ENCODE measurements around the gene ADGRE2.
"Not testable (repeated sequence)": the region's sequence is repeated elsewhere in the genome, so short reads cannot be mapped to it uniquely, and the experiment has no call there.

Gene ADGRE2

DNA sequence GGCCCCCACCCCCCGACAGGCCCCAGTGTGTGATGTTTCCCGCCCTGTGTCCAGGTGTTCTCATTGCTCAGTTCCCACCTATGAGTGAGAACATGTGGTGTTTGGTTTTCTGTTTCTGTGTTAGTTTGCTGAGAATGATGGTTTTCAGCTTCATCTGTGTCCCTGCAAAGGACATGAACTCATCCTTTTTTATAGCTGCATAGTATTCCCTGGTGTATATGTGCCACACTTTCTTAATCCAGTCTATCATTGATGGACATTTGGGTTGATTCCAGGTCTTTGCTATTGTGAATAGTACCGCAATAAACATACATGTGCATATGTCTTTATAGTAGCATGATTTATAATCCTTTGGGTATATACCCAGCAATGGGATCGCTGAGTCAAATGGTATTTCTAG lies 715 bp downstream of the ADGRE2 start:
- not testable (repeated sequence) for DNase-seq

DNA sequence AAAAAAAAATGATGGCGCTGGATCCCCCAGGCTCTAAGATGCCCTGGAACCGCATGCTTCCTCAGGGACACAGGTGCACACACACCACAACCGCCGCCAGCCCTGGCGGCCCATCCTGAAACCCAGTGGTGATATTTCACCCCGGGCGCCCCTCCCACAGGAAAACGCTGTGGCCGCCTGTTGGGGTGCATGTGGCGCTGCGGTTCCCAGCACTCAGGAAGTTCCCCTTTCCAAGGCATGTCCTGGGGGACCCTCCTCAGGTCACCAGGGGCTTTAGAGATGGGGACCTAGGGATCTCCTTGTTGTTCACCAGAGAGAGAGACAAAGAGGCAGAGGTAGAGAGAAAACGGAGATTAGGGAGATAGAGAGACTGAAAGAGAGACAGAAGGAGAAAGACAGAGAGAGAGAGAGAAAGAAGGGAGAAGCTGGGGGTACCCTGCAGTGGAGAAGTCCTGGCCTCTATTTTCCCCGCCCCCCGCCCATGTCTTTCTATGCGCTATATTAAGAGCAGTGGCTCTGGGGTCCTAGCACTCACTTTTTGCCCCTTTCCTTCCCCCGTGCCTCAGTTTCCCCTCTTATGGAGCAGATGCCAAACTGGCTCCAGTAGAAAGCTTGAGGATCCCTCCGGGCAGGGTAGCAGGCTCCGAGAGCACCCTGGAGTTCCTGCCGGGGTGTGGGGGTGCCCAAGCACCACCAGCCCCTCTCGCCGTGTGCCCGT lies 2.3 kb downstream of the ADGRE2 start:
- DNase-seq: peak; percentile 42 to 44

DNA sequence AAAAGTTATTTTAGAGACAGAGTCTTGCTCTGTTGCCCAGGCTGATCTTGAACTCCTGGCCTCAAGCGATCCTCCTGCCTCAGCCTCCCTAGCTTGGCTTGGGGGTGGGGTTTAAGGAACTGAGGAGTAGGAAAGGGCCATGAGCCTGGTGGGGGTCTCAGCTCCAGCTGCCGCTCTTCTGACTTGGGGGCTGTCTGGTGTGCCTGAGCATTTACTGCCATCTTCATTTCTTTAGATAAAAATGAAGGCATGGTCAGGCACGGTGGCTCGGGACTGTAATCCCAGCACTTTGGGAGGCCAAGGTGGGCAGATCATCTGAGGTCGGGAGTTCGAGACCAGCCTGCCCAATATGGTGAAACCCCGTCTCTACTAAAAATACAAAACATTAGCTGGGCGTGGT lies 3.0 kb downstream of the ADGRE2 start:
- not testable (repeated sequence) for DNase-seq

DNA sequence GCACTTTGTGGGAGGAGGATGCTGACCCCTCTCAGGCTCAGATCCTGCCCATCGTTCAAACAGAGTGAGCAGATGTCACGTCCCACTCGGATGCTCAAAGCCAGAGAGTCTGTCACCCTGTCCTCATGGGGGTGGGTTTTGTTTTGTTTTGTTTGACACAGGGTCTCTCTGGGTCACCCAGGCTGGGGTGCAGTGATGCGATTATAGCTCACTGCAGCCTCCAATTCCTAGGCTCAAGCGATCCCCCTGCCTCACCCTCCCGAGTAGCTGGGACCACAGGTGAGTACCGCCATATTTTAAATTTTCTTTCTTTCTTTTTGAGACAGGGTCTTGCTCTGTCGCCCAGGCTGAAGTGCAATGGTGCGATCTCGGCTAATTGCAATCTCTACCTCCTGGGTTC lies 4.0 kb downstream of the ADGRE2 start:
- no peak for DNase-seq

DNA sequence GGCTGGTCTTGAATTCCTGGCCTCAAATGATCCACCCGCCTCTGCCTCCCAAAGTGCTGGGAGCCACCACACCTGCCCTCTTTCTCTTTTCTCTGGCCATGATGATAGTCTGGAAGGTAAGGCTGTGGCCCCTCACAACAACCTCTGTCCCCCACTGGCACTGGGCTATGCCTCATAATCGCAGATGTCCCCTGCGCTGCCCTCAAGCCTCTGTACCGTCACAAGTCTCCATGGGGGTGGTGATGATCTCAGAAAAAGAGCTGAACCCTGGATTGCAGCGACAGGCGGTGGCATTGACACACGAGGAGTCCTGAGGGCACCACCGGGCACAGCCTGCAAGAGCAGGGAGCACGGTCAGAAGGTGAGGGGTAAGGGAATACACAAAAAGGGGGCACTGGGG lies 4.6 kb downstream of the ADGRE2 start:
- not testable (repeated sequence) for DNase-seq

DNA sequence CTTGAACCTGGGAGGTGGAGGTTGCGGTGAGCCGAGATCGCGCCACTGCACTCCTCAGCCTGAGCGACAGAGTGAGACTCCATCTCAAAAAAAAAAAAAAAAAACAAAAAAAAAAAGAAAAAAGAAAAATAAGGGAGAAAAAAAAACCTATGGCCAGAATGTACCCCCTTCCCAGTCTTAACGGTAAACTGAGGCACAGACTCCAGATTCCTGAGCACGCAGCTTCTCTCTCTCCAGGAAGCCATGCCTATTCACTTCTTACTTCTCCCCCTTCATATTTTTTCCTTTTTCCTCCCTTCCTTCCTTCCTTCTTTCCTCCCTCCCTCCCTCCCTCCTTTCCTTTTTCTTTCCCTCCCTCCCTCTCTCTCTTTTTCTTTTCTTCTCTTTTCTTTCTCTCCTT lies 5.4 kb downstream of the ADGRE2 start:
- no peak for DNase-seq

DNA sequence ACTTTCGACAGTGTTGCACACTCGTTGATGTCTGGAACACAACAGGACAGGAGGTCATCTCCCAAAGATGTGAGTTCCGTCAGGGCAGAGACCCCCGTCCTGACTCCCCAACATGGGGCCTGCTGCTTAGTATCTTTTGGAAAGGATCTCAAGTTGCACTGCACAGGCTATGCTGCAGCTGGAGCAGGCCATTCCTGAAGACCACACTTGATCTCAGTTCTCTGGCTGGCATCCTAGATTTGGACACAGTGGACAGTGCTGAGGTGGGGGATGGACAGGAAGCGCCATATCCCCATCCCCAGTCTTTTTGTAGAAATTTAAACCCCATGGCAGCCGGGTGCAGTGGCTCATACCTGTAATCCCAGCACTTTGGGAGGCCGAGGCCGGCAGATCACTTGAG lies 5.9 kb downstream of the ADGRE2 start:
- no peak for DNase-seq

DNA sequence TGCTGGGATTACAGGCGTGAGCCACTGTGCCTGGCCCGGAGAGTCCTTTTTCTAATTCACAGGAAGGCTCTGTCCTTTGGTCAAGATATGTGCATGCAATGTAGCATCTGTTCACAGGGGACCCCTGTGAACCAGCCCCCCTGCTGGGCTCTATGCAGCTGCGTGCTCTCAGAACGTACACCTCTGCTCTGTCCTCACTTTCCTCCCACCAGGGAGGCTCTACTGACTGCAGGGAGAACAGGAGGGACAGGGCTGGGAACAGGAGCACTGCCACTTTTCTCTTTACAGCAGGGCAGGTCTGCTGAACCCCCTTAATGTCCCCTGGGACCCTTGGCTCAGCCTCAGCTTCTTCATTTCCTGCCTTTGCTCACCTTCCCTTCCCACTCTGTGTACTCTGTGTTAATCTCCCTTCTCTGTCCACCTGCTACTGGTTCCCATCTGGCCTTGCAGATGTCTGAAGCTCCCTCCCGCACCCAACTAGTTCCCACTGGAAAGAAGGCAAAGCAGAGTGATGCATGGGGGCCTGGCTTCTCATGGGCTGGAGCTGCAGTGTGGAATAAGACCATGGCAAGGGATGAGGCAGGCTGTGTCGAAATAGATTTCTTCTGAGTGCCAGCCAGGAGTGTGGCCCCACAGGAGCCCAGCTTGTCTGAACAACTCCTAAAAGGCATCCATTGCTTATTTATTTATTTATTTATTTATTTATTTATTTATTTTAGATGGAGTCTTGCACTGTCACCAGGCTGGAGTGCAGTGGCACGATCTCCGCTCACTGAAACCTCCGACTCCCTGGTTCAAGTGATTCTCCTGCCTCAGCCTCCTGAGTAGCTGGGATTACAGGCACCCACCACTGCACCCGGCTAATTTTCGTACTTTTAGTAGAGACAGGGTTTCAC lies 7.2 kb downstream of the ADGRE2 start:
- DNase-seq: no peak

DNA sequence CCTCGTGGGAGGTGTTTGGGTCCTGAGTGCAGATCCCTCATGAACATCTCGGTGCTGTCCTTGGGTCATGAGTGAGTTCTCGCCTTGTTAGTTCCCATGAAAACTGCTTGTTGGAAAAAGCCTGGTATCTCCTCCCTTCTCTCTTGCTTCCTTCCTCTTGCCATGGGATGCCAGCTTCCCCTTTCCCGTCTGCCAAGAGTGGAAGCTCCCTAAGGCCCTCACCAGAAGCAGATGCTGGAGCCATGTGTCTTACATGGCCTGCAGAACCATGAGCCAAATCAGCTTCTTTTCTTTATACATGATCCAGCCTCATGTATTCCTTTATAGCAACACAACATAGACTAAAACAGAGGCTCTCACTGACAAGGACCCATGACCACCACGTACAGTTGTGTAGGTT lies 8.2 kb downstream of the ADGRE2 start:
- DNase-seq: no peak

DNA sequence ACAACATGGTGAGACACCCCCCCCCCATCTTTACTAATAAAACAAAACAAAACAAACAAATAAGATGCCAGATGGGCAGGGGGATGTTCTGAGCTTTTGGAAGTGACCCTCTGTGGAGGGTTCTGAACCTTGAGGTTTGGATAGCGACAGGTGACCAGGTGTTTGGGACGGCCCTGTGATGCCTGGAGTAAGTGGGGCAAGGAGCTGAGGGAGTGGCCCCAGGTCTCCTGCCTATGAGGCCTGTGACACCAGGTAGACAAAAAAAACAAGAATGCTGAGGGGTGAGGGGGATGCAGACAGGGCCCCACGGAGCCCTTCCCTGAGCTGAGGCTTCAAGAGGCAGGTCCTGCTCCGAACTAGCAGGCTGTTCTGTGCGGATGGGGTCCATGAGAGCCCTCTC lies 9.2 kb downstream of the ADGRE2 start:
- DNase-seq: no peak

DNA sequence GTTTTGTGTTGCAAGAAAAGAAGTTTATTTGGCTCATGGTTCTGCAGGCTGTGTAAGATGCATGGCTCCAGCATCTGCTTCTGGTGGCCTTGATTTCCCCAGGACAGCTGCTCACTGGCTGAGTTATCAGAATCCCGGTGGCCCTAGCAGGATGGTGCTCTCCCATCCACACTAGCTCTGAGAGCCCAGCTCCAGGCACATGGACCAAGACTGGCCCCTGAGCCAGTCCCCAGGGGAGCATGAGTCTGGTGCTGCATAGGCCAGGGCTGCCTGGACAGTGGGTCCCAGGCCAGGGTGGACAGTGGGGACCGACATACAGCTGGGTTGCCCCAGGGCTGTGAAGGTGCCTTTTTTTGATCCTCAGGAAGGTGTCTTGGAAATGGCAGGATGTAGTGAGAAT lies 10.4 kb downstream of the ADGRE2 start:
- DNase-seq: no peak

DNA sequence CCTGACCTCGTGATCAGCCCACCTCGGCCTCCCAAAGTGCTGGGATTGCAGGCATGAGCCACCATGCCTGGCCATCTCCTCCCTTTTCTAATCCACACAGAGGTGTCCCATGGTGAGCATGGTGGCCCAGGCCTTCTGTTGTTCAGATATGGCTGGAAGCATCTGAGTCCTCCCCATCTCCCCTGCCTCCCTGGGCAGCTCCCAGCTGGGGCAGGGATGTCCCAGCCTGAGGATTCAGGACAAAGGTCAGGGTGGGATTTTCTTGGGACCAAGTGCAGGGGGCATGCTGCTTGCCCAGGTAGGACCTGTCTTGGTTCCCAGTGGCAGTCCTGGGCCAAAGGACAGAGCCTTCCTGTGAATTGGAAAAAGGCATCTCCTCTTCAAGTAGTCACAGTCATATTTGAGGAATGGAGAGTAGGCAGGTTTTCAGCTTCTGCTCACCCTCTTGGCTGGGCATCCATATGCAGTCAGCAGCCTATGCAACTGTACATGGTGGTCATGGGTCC lies 10.8 kb downstream of the ADGRE2 start:
- DNase-seq: no peak

DNA sequence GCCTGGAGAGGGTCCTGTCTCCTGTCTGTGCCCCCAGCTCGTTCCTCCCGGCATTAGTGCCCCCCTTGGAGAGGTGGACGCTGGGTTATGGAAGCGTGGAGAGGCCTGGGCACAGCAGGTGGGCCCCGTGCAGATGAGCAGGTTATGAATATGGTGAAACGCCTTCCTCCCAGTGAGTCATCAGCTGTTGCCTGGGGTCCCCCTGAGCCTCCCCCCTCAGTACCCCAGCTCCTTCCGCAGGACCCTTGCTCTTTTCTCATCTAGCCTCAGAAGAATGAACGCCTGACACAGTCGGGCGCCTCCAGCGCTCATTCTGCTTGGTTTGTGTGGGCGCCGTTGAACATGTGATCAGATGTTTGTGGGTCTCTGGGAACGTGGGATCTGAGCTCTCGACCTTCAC lies 12.5 kb downstream of the ADGRE2 start:
- not testable (repeated sequence) for DNase-seq

DNA sequence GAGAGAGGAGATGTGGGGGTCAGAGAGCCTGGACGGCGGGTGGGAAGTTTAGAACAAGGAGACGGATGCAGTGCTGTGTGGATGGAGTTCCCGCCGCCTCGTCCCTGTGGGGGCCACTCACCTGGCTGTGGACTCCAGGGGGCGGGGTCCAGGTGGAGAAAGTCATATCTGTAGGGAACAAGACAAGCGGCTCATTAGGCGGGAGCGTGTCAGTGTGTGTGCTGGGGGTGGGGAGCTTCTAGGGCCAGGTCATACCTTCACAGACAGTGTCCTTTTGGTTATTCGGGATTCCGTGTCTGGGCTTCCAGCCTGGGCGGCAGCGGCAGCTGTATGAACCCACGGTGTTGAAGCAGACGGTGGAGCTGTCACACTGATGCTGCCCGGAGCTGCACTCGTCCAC lies 13.0 kb downstream of the ADGRE2 start:
- not testable (repeated sequence) for DNase-seq

DNA sequence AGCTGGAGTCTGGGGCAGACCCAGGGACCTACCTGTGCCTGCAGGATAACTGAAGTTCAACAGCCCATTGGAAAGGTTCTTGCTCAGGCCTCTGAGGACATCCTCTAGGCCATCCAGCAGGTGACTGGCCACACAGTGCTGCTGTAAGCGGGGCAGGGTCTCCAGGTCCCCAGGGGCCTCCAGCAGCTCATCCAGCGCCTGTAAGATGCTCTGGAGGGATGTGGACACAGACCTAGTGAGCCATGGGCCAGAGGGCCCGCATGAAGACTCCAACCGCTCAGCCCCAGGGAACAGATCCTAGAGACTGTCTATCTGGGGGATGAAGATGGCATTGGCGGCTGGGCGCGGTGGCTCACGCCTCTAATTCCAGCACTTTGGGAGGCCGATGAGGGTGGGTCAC lies 14.0 kb downstream of the ADGRE2 start:
- no peak for DNase-seq

DNA sequence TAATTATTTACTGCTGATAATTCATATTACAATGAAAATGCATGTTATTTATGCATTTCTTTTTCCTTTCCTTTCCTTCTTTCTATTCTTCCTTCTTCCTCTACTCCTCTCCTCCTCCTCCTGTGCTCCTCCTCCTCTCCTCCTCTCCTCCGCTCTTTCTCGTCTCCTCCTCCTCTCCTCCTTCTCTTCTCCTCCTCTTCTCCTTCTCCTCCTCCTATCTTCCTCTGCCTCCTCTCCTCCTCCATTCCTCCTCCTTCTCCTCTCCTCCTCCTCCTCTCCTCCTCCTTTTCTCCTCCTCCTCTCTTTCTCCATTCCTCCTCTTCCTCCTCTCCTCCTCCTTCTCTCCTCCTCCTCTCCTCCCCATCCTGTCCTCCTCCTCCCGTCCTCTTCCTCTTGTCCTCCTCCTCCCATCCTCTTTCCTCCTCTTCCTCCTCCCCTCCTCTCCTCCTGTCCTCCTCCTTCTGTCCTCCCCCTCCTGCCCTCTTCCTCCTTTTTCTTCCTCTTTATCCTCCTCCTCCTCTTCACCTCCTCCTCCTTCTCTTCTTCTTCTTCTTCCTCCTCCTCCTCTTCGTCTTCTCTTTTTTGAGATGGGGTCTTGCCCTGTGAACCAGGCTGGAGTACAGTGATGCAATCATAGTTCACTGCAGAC lies 14.7 kb downstream of the ADGRE2 start:
- DNase-seq: no peak

DNA sequence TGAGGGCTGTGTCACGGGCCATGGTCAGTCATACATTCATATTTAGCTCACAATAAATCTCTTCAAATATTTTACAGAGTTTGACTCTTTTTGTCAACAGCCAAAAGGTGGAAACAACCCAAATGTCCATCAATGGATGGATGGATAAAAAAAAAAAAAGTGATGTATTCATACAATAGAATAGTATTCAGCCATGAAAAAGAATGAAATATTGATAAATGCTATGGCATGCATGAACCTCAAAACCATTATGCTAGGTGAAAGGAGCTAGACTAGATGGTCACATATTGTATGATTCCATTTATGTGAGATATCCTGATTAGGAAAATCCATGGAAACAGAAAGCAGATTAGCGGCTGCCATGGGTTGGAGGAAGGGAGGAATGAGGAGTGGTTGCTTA lies 16.2 kb downstream of the ADGRE2 start:
- no peak for DNase-seq

DNA sequence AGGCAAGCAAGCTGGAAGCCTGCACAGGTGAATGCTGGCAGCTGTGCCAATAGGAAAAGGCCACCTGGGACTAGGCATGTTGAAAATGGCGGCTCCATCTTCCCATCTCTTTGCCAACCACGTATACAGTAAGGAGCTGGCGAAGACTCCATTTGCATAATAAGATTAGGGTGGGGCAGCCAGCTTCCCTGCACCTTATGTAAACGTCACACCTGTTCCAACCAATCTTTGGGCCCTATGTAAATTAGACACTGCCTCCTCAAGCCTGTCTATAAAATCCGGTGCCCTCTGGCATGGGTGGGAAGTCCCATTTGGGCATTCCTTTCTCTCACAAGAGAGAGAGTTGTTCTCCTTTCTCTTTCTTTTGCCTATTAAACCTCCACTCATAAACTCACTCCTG lies 16.8 kb downstream of the ADGRE2 start:
- DNase-seq: peak in 1 of 2 donors; percentile 31

DNA sequence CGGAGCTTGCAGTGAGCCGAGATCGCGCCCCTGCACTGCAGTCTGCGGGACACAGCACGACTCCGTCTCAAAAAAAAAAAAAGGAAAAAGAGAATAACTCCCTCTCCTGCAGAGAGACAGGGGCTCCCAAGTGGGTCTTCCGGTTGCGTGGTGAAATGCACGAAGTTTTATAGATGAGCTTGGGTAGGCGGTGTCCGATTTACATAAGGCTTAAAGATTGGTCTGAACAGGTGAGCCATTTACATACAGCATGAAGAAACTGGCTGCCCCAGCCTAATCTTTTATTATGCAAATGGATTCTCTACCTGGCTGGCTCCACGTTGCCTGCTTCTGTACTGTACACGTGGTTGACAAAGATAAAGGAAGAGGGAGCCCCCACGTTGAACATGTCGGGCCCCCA lies 19.5 kb downstream of the ADGRE2 start:
- no peak for DNase-seq

DNA sequence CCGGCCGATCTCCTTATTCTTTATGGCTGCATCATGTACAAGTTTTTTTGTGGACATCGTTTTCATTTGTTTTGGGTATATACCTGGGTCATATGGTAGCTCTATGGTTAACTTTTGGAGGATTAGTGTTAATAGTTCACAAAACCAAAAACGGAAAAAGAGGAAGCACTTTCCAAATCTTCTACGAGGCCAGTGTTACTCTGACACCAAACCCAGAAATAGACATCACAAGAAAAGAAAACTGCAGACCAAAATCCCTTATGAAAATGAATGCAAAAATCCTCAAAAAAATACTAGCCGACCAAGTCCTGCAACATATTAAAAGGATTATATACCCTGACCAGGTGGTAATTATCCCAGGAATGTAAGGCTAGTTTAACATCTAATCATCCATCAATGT lies 29.8 kb downstream of the ADGRE2 start:
- no peak for DNase-seq

DNA sequence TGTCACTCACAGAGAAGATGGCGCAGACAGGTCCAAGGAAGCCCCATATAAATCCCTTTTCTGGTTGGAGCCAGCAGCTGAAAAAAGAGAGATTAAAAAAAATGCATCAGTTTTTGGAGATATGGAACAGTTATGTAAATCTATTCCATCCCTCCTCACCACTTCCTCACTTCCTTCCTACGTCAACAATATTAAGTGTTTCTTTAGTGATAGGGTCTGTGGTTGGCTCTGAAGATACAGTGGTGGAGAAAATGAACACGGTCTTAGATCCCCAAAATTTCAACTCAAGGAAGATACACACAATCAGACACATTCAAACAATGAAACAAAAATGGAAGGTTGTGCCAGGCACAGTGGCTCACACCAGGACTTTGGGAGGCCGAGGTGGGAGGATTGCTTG lies 31.5 kb downstream of the ADGRE2 start:
- DNase-seq: no peak

DNA sequence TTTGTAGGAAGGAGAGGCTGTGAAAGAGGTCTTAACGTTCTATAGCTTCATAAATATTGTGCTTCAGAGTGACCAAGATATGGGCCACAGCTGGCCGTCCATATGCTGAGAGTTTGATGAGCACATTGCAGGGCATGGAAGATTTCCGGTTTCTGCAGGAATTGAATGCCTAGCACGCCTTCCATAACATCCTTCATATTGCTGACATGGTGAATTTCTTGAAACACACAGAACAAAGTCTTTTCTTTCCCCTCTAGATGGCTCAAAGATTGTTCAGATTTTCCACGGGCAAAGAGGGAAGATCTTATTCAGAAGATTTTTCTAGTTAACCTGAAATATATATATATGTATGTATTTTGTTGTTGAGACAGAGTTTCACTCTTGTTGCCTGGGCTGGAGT lies 42.4 kb downstream of the ADGRE2 start:
- DNase-seq: no peak

DNA sequence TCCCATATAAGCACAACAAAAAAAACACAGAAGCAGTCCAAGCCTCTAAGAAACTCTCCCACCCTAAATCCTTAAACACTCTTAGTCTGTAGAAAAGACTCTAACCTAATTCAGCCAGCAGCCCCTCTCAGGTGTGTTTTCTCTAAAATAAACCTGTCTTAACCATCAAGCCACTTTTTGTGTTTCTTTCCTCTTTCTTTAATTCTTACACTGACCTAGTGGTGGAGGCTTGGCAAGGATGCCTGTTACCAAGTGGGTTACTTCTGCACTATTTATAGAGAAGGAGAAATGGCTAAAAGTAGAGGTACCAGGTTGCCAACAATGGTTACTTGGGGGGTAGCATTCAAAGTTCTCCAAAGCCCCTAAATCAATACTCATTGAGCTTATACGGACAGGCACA lies 44.8 kb downstream of the ADGRE2 start:
- DNase-seq: no peak

DNA sequence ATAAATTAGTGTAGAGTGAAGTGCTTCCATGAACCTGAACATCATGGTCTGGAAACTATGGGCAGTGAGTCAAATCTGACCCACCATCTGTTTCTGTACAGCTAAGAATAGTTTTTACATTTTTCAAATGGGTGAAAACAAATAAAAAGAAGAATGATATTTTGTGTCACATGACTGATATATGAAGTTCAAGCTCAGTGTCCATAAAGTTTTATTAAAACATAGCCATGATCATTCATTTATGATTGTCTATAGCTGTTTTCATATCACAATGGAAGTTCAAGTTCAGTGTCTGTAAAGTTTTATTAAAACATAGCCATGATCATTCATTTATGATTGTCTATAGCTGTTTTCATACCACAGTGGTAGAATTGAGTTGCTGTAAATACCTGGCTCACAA lies 45.9 kb downstream of the ADGRE2 start:
- no peak for DNase-seq
